NT2/D1 (cell line): Measurements from ENCODE around the gene NMS.

Experiments
- YY1 ChIP-seq: IDR thresholded peaks from 2 replicates; pipeline ENCODE4 v1.6.1; 2011; ENCODE audit not compliant: insufficient read length, insufficient read depth
- ZNF274 ChIP-seq: IDR thresholded peaks from 2 replicates; pipeline ENCODE4 v1.6.1; 2011; ENCODE audit warnings: mild to moderate bottlenecking, low read depth, low read length

GRCh38 chr2:100425573-100426383 lies 44.5 kb upstream of the NMS start:
- TF ChIP-seq YY1 (no peak), ZNF274 (no peak)
